ENCODE data around the gene MEIS1. TPM values are rescaled to one million over a fixed set of nuclear protein-coding genes. Genes with fewer than 3 reads are reported as not detected.

Gene MEIS1
- total RNA-seq, 4 donors from 2014 or later, result 114 to 305 (median 181) TPM

DNA sequence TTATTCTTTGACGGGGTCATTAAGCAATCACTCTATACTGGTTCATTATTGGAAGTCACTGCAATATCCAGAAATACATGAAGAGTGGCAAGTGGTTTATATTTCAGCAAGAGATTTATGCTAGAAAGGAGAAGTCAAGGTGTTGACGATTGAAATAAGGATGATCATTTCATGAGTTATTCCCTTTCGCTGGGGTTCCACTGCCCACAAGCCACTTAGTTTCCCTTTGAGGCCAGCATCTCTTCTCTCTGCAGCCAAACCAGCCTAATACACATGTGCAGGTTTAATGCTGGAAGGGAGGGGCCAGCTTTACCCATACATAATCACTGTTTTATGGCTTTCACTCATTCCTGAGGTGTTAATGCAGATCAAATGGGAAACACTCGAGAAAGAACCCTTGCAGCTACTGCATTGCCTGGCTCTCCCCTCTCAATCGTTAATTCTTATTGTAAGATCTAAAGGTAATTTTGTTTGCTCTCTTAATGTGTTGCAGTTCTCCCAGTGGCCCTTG lies 108.4 kb downstream of the MEIS1 start:
- H3K4me3 ChIP-seq, result no peak overlapping the region
- peaks cover 0 to 6% of the 10 kb centered on the region in 2 donors for H3K36me3 ChIP-seq
- H3K9me3 ChIP-seq, result no peaks in the 10 kb centered on the region
- peaks cover 13 to 100% (median 29%) of the 10 kb centered on the region in 3 donors for H3K4me1 ChIP-seq
- H3K27me3 ChIP-seq, result no peaks in the 10 kb centered on the region
- peak overlapping the region in 1 of 4 donors; percentile 8 for H3K27ac ChIP-seq
- 48 to 66% methylated on average over 5 of the region's 5 CpGs for WGBS, 2 donors (ENCODE audit: low coverage in 1 of 2)
- TF ChIP-seq CTCF (IDR thresholded peaks at IDR 0.05) (no peak), EP300 (IDR thresholded peaks at IDR 0.05) (no peak), POLR2A (IDR thresholded peaks at IDR 0.05) (no peak), POLR2AphosphoS5 (IDR thresholded peaks at IDR 0.05) (no peak)
- no peak for ATAC-seq

GRCh38 chr2:66544258-66544657 lies 109.3 kb downstream of the MEIS1 start:
- Histone ChIP-seq H3K9me3 (no peaks in the 10 kb centered on the region), H3K27ac (no peak overlapping the region), H3K27me3 (no peaks in the 10 kb centered on the region), H3K36me3 (peaks cover 0 to 16% of the 10 kb centered on the region in 2 donors), H3K4me3 (no peak overlapping the region), H3K4me1 (peaks cover 13 to 100% (median 30%) of the 10 kb centered on the region in 3 donors)
- no peak for ATAC-seq
- no peak for TF ChIP-seq POLR2AphosphoS5 (IDR thresholded peaks at IDR 0.05)
- no peak for TF ChIP-seq EP300 (IDR thresholded peaks at IDR 0.05)
- TF ChIP-seq POLR2A (IDR thresholded peaks at IDR 0.05), result no peak
- no peak for TF ChIP-seq CTCF (IDR thresholded peaks at IDR 0.05)
- 53 to 63% methylated on average over 2 of the region's 2 CpGs for WGBS, 2 donors (ENCODE audit: low coverage in 1 of 2)

GRCh38 chr2:66545258-66545657 lies 110.3 kb downstream of the MEIS1 start:
- no peak for ATAC-seq
- H3K36me3 ChIP-seq, result peaks cover 0 to 25% of the 10 kb centered on the region in 2 donors
- TF ChIP-seq CTCF (IDR thresholded peaks at IDR 0.05) (no peak), EP300 (IDR thresholded peaks at IDR 0.05) (no peak), POLR2A (IDR thresholded peaks at IDR 0.05) (no peak), POLR2AphosphoS5 (IDR thresholded peaks at IDR 0.05) (no peak)
- H3K4me1 ChIP-seq, result peaks cover 13 to 100% (median 30%) of the 10 kb centered on the region in 3 donors
- H3K27ac ChIP-seq, result peak overlapping the region in 2 of 4 donors; percentile 35 to 36
- no peak overlapping the region for H3K4me3 ChIP-seq
- no peaks in the 10 kb centered on the region for H3K9me3 ChIP-seq
- H3K27me3 ChIP-seq, result no peaks in the 10 kb centered on the region

GRCh38 chr2:66547118-66547517 lies 112.2 kb downstream of the MEIS1 start:
- TF ChIP-seq EP300 (IDR thresholded peaks at IDR 0.05) (no peak), CTCF (IDR thresholded peaks at IDR 0.05) (no peak), POLR2AphosphoS5 (IDR thresholded peaks at IDR 0.05) (no peak), POLR2A (IDR thresholded peaks at IDR 0.05) (no peak)
- 10 to 32% methylated on average over 2 of the region's 2 CpGs for WGBS, 2 donors (ENCODE audit: low coverage in 1 of 2)
- ATAC-seq, result no peak

DNA sequence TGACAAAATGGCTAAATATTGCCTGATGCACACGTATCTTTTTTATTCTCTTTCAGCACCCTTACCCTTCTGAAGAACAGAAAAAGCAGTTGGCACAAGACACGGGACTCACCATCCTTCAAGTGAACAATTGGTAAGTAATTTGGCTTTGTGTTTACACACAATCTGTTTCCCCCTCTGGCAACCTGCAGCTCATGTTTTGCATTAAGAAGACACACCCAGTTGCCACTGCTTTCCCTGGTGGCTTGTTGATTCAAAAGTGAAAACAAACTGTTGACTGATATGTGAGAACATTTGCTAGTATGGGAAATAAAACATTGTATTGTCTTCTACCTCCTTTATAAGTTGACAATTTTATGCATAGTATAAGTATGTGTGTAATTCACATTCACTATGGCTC lies 113.0 kb downstream of the MEIS1 start:
- ATAC-seq, result no peak
- no peaks in the 10 kb centered on the region for H3K9me3 ChIP-seq
- no peak overlapping the region for H3K4me3 ChIP-seq
- H3K4me1 ChIP-seq, result peaks cover 15 to 97% (median 27%) of the 10 kb centered on the region in 3 donors
- H3K27ac ChIP-seq, result peak overlapping the region in 2 of 4 donors; percentile 31 to 34
- peaks cover 0 to 25% of the 10 kb centered on the region in 2 donors for H3K36me3 ChIP-seq
- no peaks in the 10 kb centered on the region for H3K27me3 ChIP-seq
- 31 to 36% methylated on average over 2 of the region's 2 CpGs for WGBS, 2 donors (ENCODE audit: low coverage in 1 of 2)
- TF ChIP-seq POLR2AphosphoS5 (IDR thresholded peaks at IDR 0.05) (no peak), EP300 (IDR thresholded peaks at IDR 0.05) (no peak), POLR2A (IDR thresholded peaks at IDR 0.05) (no peak), CTCF (IDR thresholded peaks at IDR 0.05) (no peak)

More at GRCh38 chr2:66547118-66547517, 112.2 kb downstream of the MEIS1 start:
- Histone ChIP-seq H3K27ac (peak overlapping the region in 2 of 4 donors; percentile 31 to 36), H3K9me3 (no peaks in the 10 kb centered on the region), H3K4me3 (no peak overlapping the region), H3K36me3 (peaks cover 0 to 25% of the 10 kb centered on the region in 2 donors), H3K27me3 (no peaks in the 10 kb centered on the region), H3K4me1 (peaks cover 13 to 99% (median 27%) of the 10 kb centered on the region in 3 donors)

All from gastroesophageal sphincter (tissue), 4 donors.